ENCODE measurements around the gene GSG1L.

Gene GSG1L

GRCh38 chr16:28064706-28065249, 1.3 kb upstream of the GSG1L start:
- no peak for DNase-seq (ENCODE audit: low spot score)

GRCh38 chr16:28064150-28064549, 636 bp upstream of the GSG1L start:
- no peak for DNase-seq (ENCODE audit: low spot score)

- no peak for DNase-seq (ENCODE audit: low spot score)
Observed at GRCh38 chr16:28062847-28063521, 530 bp downstream of the GSG1L start.

- no peak for DNase-seq (ENCODE audit: low spot score)
Observed at GRCh38 chr16:28062261-28062846, 1.2 kb downstream of the GSG1L start.

- no peak for DNase-seq (ENCODE audit: low spot score)
Observed at GRCh38 chr16:28061352-28062101, 2.0 kb downstream of the GSG1L start.

GRCh38 chr16:28059841-28060575, 3.5 kb downstream of the GSG1L start:
- no peak for DNase-seq (ENCODE audit: low spot score)

GRCh38 chr16:28058839-28059589, 4.5 kb downstream of the GSG1L start:
- DNase-seq (ENCODE audit: low spot score): no peak

GRCh38 chr16:28057949-28058348, 5.6 kb downstream of the GSG1L start:
- DNase-seq (ENCODE audit: low spot score): no peak

- DNase-seq (ENCODE audit: low spot score): no peak
Observed at GRCh38 chr16:28053461-28053860, 10.1 kb downstream of the GSG1L start.

GRCh38 chr16:28052274-28053128, 11.0 kb downstream of the GSG1L start:
- no peak for DNase-seq (ENCODE audit: low spot score)

- DNase-seq (ENCODE audit: low spot score): no peak
Observed at GRCh38 chr16:28051486-28051885, 12.0 kb downstream of the GSG1L start.

- DNase-seq (ENCODE audit: low spot score): no peak
Observed at GRCh38 chr16:28042811-28043210, 20.7 kb downstream of the GSG1L start.

- no peak for DNase-seq (ENCODE audit: low spot score)
Observed at GRCh38 chr16:28041615-28042014, 21.9 kb downstream of the GSG1L start.

- DNase-seq (ENCODE audit: low spot score): no peak
Observed at GRCh38 chr16:28040039-28040438, 23.5 kb downstream of the GSG1L start.

- no peak for DNase-seq (ENCODE audit: low spot score)
Observed at GRCh38 chr16:28039493-28039892, 24.0 kb downstream of the GSG1L start.

GRCh38 chr16:28038409-28038808, 25.1 kb downstream of the GSG1L start:
- DNase-seq (ENCODE audit: low spot score): no peak

- no peak for DNase-seq (ENCODE audit: low spot score)
Observed at GRCh38 chr16:28035866-28036393, 27.6 kb downstream of the GSG1L start.

GRCh38 chr16:28033870-28034269, 29.6 kb downstream of the GSG1L start:
- no peak for DNase-seq (ENCODE audit: low spot score)

- no peak for DNase-seq (ENCODE audit: low spot score)
Observed at GRCh38 chr16:28029387-28030002, 34.0 kb downstream of the GSG1L start.

All from SK-N-DZ (cell line).